Panc1 (cell line): Measurements from ENCODE around the gene ADAMTS9. TPM values are rescaled to one million over a fixed set of nuclear protein-coding genes. Genes with fewer than 3 reads are reported as not detected.

Source experiments
- ATAC-seq: fragments of 200-7000 bp; cut with Tn5 transposase; 2 replicates; pipeline ENCODE4 v1.9.1; 2020; ENCODE audit warnings: mild to moderate bottlenecking, moderate library complexity
- BruUV-seq: library from RNA; stranded (reverse); fragments of 400-500 nt; replicated peaks from 2 replicates; lab custom pipeline; 2021; lab: Mats Ljungman, UMichigan
- CTCF ChIA-PET: fragments of 300-600 bp; sonication (Branson Sonifier 250); formaldehyde crosslinking; loops from one replicate; lab custom pipeline; 2022; ENCODE audit warnings: antibody characterized with exemption; lab: Charles Lee
- POLR2A ChIA-PET: fragments of 300-600 bp; sonication (Branson Sonifier 250); formaldehyde crosslinking; loops from one replicate; lab custom pipeline; 2022; ENCODE audit warnings: antibody characterized with exemption; lab: Charles Lee
- DNase-seq: peaks from one replicate; pipeline ENCODE4 v3.0.0-alpha.2; 2010; ENCODE audit warnings: low read depth, low spot score
- H3K27ac ChIP-seq: 2 replicates; pipeline ENCODE4 v1.5.1; 2011; ENCODE audit warnings: mild to moderate bottlenecking, low read length, inconsistent platforms
- H3K27me3 ChIP-seq: fragments of 200-500 bp; sonication (Bioruptor generic); 2 replicates; pipeline ENCODE4 v1.6.0; 2014; ENCODE audit warnings: low read length, inconsistent platforms; ENCODE audit not compliant: control insufficient read depth, insufficient read depth
- H3K36me3 ChIP-seq: fragments of 200-500 bp; sonication (Bioruptor generic); 2 replicates; pipeline ENCODE4 v1.5.1; 2014; ENCODE audit warnings: inconsistent platforms, mild to moderate bottlenecking, low read length, moderate library complexity; ENCODE audit not compliant: control insufficient read depth, insufficient read depth
- H3K4me1 ChIP-seq: 2 replicates; pipeline ENCODE4 v1.5.1; 2011; ENCODE audit warnings: inconsistent platforms, mild to moderate bottlenecking, low read length, moderate library complexity; ENCODE audit not compliant: control insufficient read depth, insufficient read depth
- H3K4me3 ChIP-seq, 2 experiments: 2 replicates each; pipeline ENCODE4 v1.5.1; 2011 to 2012; ENCODE audit warnings: low read depth in 2 of 2, low read length in 2 of 2, mild to moderate bottlenecking in 2 of 2, inconsistent platforms in 1 of 2, moderate library complexity in 1 of 2
- H3K9me3 ChIP-seq: fragments of 200-500 bp; sonication (Bioruptor generic); 2 replicates; pipeline ENCODE4 v1.5.1; 2014; ENCODE audit warnings: low read depth, mild to moderate bottlenecking, inconsistent platforms, low read length, moderate library complexity; ENCODE audit not compliant: control insufficient read depth, insufficient read depth
- CTCF ChIP-seq: fragments of 450-650 bp; IDR thresholded peaks from 2 replicates; pipeline ENCODE4 v1.5.1; 2017; ENCODE audit warnings: mild to moderate bottlenecking
- POLR2AphosphoS5 ChIP-seq: IDR thresholded peaks from 2 replicates; pipeline ENCODE4 v1.6.1; 2012; ENCODE audit warnings: mild to moderate bottlenecking, low read depth, low read length, moderate library complexity
- REST ChIP-seq, 2 experiments: IDR thresholded peaks; 2 replicates each; pipeline ENCODE4 v1.6.1; 2011 to 2012; ENCODE audit warnings: low read depth in 2 of 2, control low read depth in 1 of 2, low read length in 1 of 2, mild to moderate bottlenecking in 1 of 2, moderate library complexity in 1 of 2; ENCODE audit not compliant: insufficient read depth in 1 of 2
- SIN3A ChIP-seq: IDR thresholded peaks from 2 replicates; pipeline ENCODE4 v1.6.1; 2012; ENCODE audit warnings: low read depth, mild to moderate bottlenecking, low read length, moderate library complexity, borderline replicate concordance; ENCODE audit not compliant: insufficient read depth
- TCF7L2 ChIP-seq: IDR thresholded peaks from 2 replicates; pipeline ENCODE4 v1.6.1; 2011; ENCODE audit warnings: mild to moderate bottlenecking, low read depth, low read length, inconsistent platforms
- in situ Hi-C: cut with HindIII; loops from 2 replicates; pipeline ENCODE4 v1.10.0; 2016; ENCODE audit warnings: low sequenced_read_pairs, low pct_unique_long_range_greater_than_20kb
- intact Hi-C: fragments of 100-400 bp; cut with micrococcal nuclease; formaldehyde crosslinking; loops from one replicate; pipeline ENCODE4 v1.10.0; 2022; ENCODE audit not compliant: unreplicated experiment
- total RNA-seq: library from RNA; stranded (reverse); gene quantifications from one replicate; pipeline ENCODE4 v1.2.1, GENCODE V29; 2021; ENCODE audit not compliant: unreplicated experiment

Gene ADAMTS9
- total RNA-seq, 1 experiment from 2014 or later = 0.05 TPM

GRCh38 chr3:64601824-64602223 is 86.0 kb downstream of the ADAMTS9 start:
- in situ Hi-C loops (no loop called here), intact Hi-C loops (no loop called here)
- Histone ChIP-seq H3K27me3 (no peaks in the 10 kb centered on the region), H3K9me3 (no peaks in the 10 kb centered on the region), H3K4me1 (no peaks in the 10 kb centered on the region), H3K4me3 (no peak overlapping the region), H3K36me3 (no peaks in the 10 kb centered on the region), H3K27ac (no peak overlapping the region)
- ATAC-seq (no peak), DNase-seq (no peak)
- BruUV-seq = no TSS peak
- no peak for TF ChIP-seq POLR2AphosphoS5
- no peak for TF ChIP-seq CTCF
- no peak for TF ChIP-seq REST (IDR thresholded peaks at IDR 0.05; ENCODE audit: insufficient read depth in 1 of 2, low read depth in 2 of 2, low read length in 1 of 2)
- TF ChIP-seq SIN3A = no peak
- no peak for TF ChIP-seq TCF7L2
- ChIA-PET CTCF (no interaction called here), POLR2A (no interaction called here)

- DNase-seq (no peak), ATAC-seq (no peak)
- no peaks in the 10 kb centered on the region for H3K36me3 ChIP-seq
- H3K27ac ChIP-seq = no peak overlapping the region
- no peaks in the 10 kb centered on the region for H3K27me3 ChIP-seq
- BruUV-seq = no TSS peak
- intact Hi-C loops = no loop called here
- no peaks in the 10 kb centered on the region for H3K4me1 ChIP-seq
- no peaks in the 10 kb centered on the region for H3K9me3 ChIP-seq
- TF ChIP-seq TCF7L2 (no peak), CTCF (no peak), SIN3A (no peak), POLR2AphosphoS5 (no peak), REST (IDR thresholded peaks at IDR 0.05; ENCODE audit: insufficient read depth in 1 of 2, low read depth in 2 of 2, low read length in 1 of 2) (no peak)
- POLR2A ChIA-PET = no interaction called here
- CTCF ChIA-PET = no interaction called here
- H3K4me3 ChIP-seq = no peak overlapping the region
- in situ Hi-C loops = no loop called here
Observed at GRCh38 chr3:64600246-64600950, 87.4 kb downstream of the ADAMTS9 start.
